ENCODE data around the gene LRRC7.

DNA sequence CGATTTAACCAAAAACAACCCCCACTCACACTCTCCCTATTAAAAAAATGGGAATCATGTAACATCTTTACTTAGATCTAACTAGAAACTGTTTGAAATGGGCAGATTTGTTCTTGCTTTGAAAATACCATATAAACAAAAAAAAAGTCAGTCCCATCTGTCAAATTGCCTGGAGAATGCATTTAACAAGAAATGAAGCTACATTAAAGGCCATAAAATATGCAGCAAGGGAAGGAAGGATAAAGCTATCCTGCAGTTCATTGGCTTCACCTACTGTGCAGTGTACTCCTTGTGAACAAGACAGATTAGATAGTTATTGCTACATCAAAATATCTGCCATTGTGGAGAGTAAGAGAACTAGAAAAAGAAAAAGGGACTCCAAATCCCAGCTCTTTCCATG is 160.5 kb downstream of the LRRC7 start:
- TF ChIP-seq POLR2A (IDR thresholded peaks at IDR 0.05) (no peak), POLR2AphosphoS5 (IDR thresholded peaks at IDR 0.05) (no peak), CTCF (IDR thresholded peaks at IDR 0.05) (no peak)

Measured in prostate gland (tissue), 2 donors.